HG03066 (cell line): ENCODE measurements around the gene SLC1A4.
"Not testable (repeated sequence)": the region's sequence is repeated elsewhere in the genome, so short reads cannot be mapped to it uniquely, and the experiment has no call there.

Experiments used
- ATAC-seq: cut with Tn5 transposase; IDR thresholded peaks from one replicate; pipeline ENCODE4 v1.9.1; 2021; ENCODE audit warnings: low read depth; ENCODE audit not compliant: unreplicated experiment

Gene SLC1A4

GRCh38 chr2:64963138-64963537 is 26.1 kb upstream of the SLC1A4 start:
- ATAC-seq = not testable (repeated sequence)

GRCh38 chr2:64963719-64964118 is 25.5 kb upstream of the SLC1A4 start:
- no peak for ATAC-seq

- ATAC-seq = no peak
These were observed 23.2 kb upstream of the SLC1A4 start for GRCh38 chr2:64966017-64966416.

- no peak for ATAC-seq
These were observed 22.4 kb upstream of the SLC1A4 start for GRCh38 chr2:64966839-64967238.

- ATAC-seq = no peak
These were observed 21.6 kb upstream of the SLC1A4 start for GRCh38 chr2:64967601-64968000.

- not testable (repeated sequence) for ATAC-seq
These were observed 20.1 kb upstream of the SLC1A4 start for GRCh38 chr2:64969086-64969485.

GRCh38 chr2:64970495-64970894 is 18.7 kb upstream of the SLC1A4 start:
- ATAC-seq = no peak

GRCh38 chr2:64972426-64972825 is 16.8 kb upstream of the SLC1A4 start:
- no peak for ATAC-seq

GRCh38 chr2:64972876-64973275 is 16.3 kb upstream of the SLC1A4 start:
- no peak for ATAC-seq

- no peak for ATAC-seq
These were observed 13.9 kb upstream of the SLC1A4 start for GRCh38 chr2:64975232-64975821.

GRCh38 chr2:64976276-64976675 is 12.9 kb upstream of the SLC1A4 start:
- no peak for ATAC-seq

- no peak for ATAC-seq
These were observed 10.5 kb upstream of the SLC1A4 start for GRCh38 chr2:64978514-64979268.

- no peak for ATAC-seq
These were observed 9.5 kb upstream of the SLC1A4 start for GRCh38 chr2:64979744-64980143.

- ATAC-seq = no peak
These were observed 9.0 kb upstream of the SLC1A4 start for GRCh38 chr2:64980183-64980582.

- no peak for ATAC-seq
These were observed 6.8 kb upstream of the SLC1A4 start for GRCh38 chr2:64982311-64982857.

- ATAC-seq = no peak
These were observed 6.3 kb upstream of the SLC1A4 start for GRCh38 chr2:64982932-64983331.

- no peak for ATAC-seq
These were observed 3.8 kb upstream of the SLC1A4 start for GRCh38 chr2:64985447-64985846.

GRCh38 chr2:64987001-64987955 is 1.9 kb upstream of the SLC1A4 start:
- no peak for ATAC-seq

- ATAC-seq = no peak
These were observed 1.2 kb upstream of the SLC1A4 start for GRCh38 chr2:64987956-64988419.

- peak; percentile 28 for ATAC-seq
These were observed 626 bp upstream of the SLC1A4 start for GRCh38 chr2:64988420-64989125.
